Heart left ventricle (tissue), 13 donors: Measurements from ENCODE around the gene FASTK.

Experiments used
- POLR2A ChIP-seq, 2 donors: fragments of 450-650 bp; IDR thresholded peaks; one replicate each; pipeline ENCODE4 v1.6.1; 2017; ENCODE audit warnings: antibody characterized with exemption in 2 of 2, mild to moderate bottlenecking in 2 of 2, moderate library complexity in 2 of 2
- TF ChIP-seq, protein P1 (sequence below), 12 donors: fragments of 200-600 bp; sonication (generic) in 4 of 12; IDR thresholded peaks; one replicate each; pipeline versions ENCODE4 v1.5.0 to v1.8.0; 2018 to 2022; ENCODE audit warnings: antibody characterized with exemption in 12 of 12, mild to moderate bottlenecking in 5 of 12
- donor health status: ischemic (EF 13 %, LVEDD 7.1; RV severe dilation, severe dysfunction).
- donor health status: DM: no; HTN: yes; CAD: no.
- donor health status: DM: no; HTN: no; CAD: no.
- donor health status: ischemic (EF 25% LVEDD 6.9; RV normal size, moderate dysfunction).
- donor health status: ischemic (EF 25% LVEDD 5.7; RV mildly dilated, moderate dysfunction).
- donor health status: ischemic (EF 35%, LVEDD 5.7; RV mildly dilated, moderate dysfunction).
- donor health status: nonischemic (EF 11% LVEDD 7.7; RV severe dilation, severe dysfunction).
- donor health status: DM: yes; HTN: yes; CAD: no.
- donor health status: PGD.
- donor health status: ischemic (EF 29% LVEDD 5.4; RV normal size, mild dysfunction).
- donor health status: nonischemic (EF 23%, LVEDD 6.1; RV moderate dilation, normal function).

DNA sequence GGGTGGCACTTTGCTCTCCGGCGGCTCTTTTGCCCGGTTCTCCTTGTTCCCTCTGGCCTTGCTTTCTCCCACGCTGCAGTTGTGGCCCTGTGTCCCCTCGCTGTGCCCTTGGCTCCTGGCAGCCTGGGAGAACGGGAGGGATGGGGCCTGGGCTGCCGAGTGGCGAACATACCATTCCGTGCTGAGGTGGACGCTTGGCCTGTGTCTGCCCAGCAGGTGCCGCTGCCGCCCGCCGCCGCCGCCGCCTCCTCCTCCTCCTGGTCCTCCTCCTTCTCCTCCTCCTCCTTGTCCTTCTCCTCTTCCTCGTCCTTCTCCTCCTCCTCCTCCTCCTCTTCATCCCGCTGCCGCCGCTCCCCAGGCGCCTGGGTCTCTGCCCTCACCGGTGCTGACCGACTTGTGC lies 41.7 kb upstream of the FASTK start:
- TF ChIP-seq, protein P1, sequence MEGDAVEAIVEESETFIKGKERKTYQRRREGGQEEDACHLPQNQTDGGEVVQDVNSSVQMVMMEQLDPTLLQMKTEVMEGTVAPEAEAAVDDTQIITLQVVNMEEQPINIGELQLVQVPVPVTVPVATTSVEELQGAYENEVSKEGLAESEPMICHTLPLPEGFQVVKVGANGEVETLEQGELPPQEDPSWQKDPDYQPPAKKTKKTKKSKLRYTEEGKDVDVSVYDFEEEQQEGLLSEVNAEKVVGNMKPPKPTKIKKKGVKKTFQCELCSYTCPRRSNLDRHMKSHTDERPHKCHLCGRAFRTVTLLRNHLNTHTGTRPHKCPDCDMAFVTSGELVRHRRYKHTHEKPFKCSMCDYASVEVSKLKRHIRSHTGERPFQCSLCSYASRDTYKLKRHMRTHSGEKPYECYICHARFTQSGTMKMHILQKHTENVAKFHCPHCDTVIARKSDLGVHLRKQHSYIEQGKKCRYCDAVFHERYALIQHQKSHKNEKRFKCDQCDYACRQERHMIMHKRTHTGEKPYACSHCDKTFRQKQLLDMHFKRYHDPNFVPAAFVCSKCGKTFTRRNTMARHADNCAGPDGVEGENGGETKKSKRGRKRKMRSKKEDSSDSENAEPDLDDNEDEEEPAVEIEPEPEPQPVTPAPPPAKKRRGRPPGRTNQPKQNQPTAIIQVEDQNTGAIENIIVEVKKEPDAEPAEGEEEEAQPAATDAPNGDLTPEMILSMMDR (IDR thresholded peaks at IDR 0.05), result peak in 6 of 12 donors; percentile 7 to 28 (median 13)
- no peak for TF ChIP-seq POLR2A (IDR thresholded peaks at IDR 0.05)
